Stimulated activated CD4-positive, alpha-beta T cell treated with anti-CD3 and anti-CD28 coated beads, Interleukin-4, amount 100 ng/mL, for 48 hours (primary cell): ENCODE measurements around the gene C16orf96.

Experiments
- DNase-seq, 2 donors: peaks; one replicate each; pipeline ENCODE4 v3.0.0-alpha.2; 2020; ENCODE audit warnings: low read depth in 2 of 2

C16orf96 gene

GRCh38 chr16:4556112-4556511 is at the start of gene C16orf96:
Gene C16orf96 (plus strand): TSS chr16:4556340. CDS start chr16:4556490, 150 bp downstream.
- no peak for DNase-seq

- peak; percentile 23 to 38 for DNase-seq
These were observed 49.7 kb upstream of the C16orf96 start for GRCh38 chr16:4506450-4506849.

GRCh38 chr16:4507588-4508345 is 48.4 kb upstream of the C16orf96 start:
- DNase-seq = no peak

- no peak for DNase-seq
These were observed 47.3 kb upstream of the C16orf96 start for GRCh38 chr16:4508806-4509205.

GRCh38 chr16:4509420-4509819 is 46.7 kb upstream of the C16orf96 start:
- DNase-seq = no peak

- no peak for DNase-seq
These were observed 46.0 kb upstream of the C16orf96 start for GRCh38 chr16:4510131-4510530.

- no peak for DNase-seq
These were observed 45.3 kb upstream of the C16orf96 start for GRCh38 chr16:4510747-4511426.

- no peak for DNase-seq
These were observed 44.6 kb upstream of the C16orf96 start for GRCh38 chr16:4511441-4512082.

- DNase-seq = no peak
These were observed 43.7 kb upstream of the C16orf96 start for GRCh38 chr16:4512473-4512872.

GRCh38 chr16:4513086-4513860 is 42.9 kb upstream of the C16orf96 start:
- DNase-seq = no peak

GRCh38 chr16:4513881-4514280 is 42.3 kb upstream of the C16orf96 start:
- DNase-seq = no peak

GRCh38 chr16:4514606-4515005 is 41.5 kb upstream of the C16orf96 start:
- DNase-seq = no peak

GRCh38 chr16:4515611-4516233 is 40.4 kb upstream of the C16orf96 start:
- no peak for DNase-seq

- no peak for DNase-seq
These were observed 38.1 kb upstream of the C16orf96 start for GRCh38 chr16:4517812-4518680.

GRCh38 chr16:4519274-4520058 is 36.7 kb upstream of the C16orf96 start:
- no peak for DNase-seq

GRCh38 chr16:4520913-4521312 is 35.2 kb upstream of the C16orf96 start:
- no peak for DNase-seq

- no peak for DNase-seq
These were observed 34.0 kb upstream of the C16orf96 start for GRCh38 chr16:4522051-4522581.

GRCh38 chr16:4523686-4524085 is 32.5 kb upstream of the C16orf96 start:
- no peak for DNase-seq

- no peak for DNase-seq
These were observed 31.6 kb upstream of the C16orf96 start for GRCh38 chr16:4524571-4524970.

- DNase-seq = no peak
These were observed 31.1 kb upstream of the C16orf96 start for GRCh38 chr16:4525069-4525468.
